Stimulated activated naive CD8-positive, alpha-beta T cell treated with anti-CD3 and anti-CD28 coated beads, Interleukin-15, amount 100 ng/mL, for 72 hours (primary cell): Measurements from ENCODE around the gene XRCC4.

ENCODE experiments used
- ATAC-seq: fragments of 150-1000 bp; cut with Tn5 transposase; 2 replicates; pipeline ENCODE4 v1.10.0; 2021; ENCODE audit warnings: mild to moderate bottlenecking, moderate library complexity
- DNase-seq, 2 donors: peaks; one replicate each; pipeline ENCODE4 v3.0.0; 2021 to 2022
- H3K27ac Mint-ChIP-seq, 2 donors: one replicate each; pipeline ENCODE4 v1.8.0; 2022; ENCODE audit warnings: mild to moderate bottlenecking in 2 of 2, mixed read lengths in 2 of 2, moderate library complexity in 2 of 2
- H3K27me3 Mint-ChIP-seq: one replicate; pipeline ENCODE4 v1.8.0; 2022; ENCODE audit warnings: mixed read lengths
- H3K4me1 Mint-ChIP-seq: one replicate; pipeline ENCODE4 v1.8.0; 2022; ENCODE audit warnings: mild to moderate bottlenecking, mixed read lengths
- H3K4me3 Mint-ChIP-seq, 2 donors: one replicate each; pipeline ENCODE4 v1.8.0; 2022; ENCODE audit warnings: mild to moderate bottlenecking in 2 of 2, mixed read lengths in 2 of 2, moderate library complexity in 1 of 2
- H3K9me3 Mint-ChIP-seq, 2 donors: one replicate each; pipeline ENCODE4 v1.8.0; 2022; ENCODE audit warnings: mixed read lengths in 2 of 2

XRCC4 gene

GRCh38 chr5:83076742-83077661, at the start of gene XRCC4, which contains the start of gene TMEM167A:
Gene XRCC4 (plus strand): TSS chr5:83077547. CDS start chr5:83104920, 27,373 bp downstream.
Gene TMEM167A (minus strand): TSS chr5:83077394. CDS start chr5:83077323, 71 bp downstream.
- peak within 1 kb of the TSS; percentile 99 to 100 for H3K27ac Mint-ChIP-seq
- peak; percentile 99 for ATAC-seq
- no peaks in the 10 kb centered on the region for H3K27me3 Mint-ChIP-seq
- DNase-seq, result peak; percentile 90 to 95
- peak within 1 kb of the TSS; percentile 99 for H3K4me3 Mint-ChIP-seq
- peaks cover 42% of the 10 kb centered on the region for H3K4me1 Mint-ChIP-seq
- peaks cover 0 to 4% of the 10 kb centered on the region in 2 donors for H3K9me3 Mint-ChIP-seq

DNA sequence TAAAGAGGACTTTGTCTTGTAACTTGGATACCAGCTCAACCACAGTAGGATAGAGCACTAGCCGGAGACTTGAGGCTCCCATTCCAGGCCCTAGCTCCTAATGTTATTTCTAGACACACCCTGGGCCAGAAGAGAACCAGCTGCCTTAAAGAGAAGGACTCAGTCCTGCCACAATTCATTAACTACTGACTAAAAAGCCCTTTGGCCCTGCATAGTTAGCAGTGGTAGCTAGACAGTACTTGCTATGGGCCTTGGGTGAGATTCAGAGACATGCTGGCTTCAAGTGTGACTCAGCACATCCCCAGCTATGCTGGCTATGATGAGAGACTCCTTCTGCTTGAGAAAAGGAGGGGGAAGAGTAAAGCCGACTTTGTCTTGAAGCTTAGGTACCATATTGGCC, 47.4 kb upstream of the XRCC4 start:
- DNase-seq (no peak), ATAC-seq (no peak)
- H3K9me3 Mint-ChIP-seq, result no peaks in the 10 kb centered on the region
- no peaks in the 10 kb centered on the region for H3K4me1 Mint-ChIP-seq
- no peak overlapping the region for H3K4me3 Mint-ChIP-seq
- H3K27me3 Mint-ChIP-seq, result no peaks in the 10 kb centered on the region
- no peak overlapping the region for H3K27ac Mint-ChIP-seq

DNA sequence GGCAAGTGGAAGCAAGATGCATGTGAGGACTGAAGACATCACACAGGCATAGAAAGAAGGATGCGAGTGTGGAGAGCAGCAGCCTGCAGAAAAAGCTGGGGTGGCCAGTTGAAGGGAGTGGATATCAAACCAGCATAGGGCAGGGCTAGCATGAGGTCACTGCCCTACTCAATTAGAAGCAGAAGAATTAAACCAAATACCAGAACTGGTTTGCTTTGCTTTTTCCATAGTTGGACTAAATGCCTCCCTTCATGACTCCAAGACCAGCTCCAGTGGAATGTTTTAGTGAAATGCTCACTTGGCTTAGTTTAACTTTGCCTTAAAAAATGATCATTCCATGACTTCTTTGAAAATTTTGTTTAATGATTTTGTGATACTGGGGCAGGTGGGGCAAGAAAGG, 46.0 kb upstream of the XRCC4 start:
- no peak overlapping the region for H3K27ac Mint-ChIP-seq
- H3K27me3 Mint-ChIP-seq, result no peaks in the 10 kb centered on the region
- H3K4me3 Mint-ChIP-seq, result no peak overlapping the region
- ATAC-seq, result no peak
- H3K9me3 Mint-ChIP-seq, result no peaks in the 10 kb centered on the region
- DNase-seq, result no peak
- H3K4me1 Mint-ChIP-seq, result no peaks in the 10 kb centered on the region

GRCh38 chr5:83034036-83034435, 43.3 kb upstream of the XRCC4 start:
- no peak overlapping the region for H3K4me3 Mint-ChIP-seq
- DNase-seq, result no peak
- no peaks in the 10 kb centered on the region for H3K9me3 Mint-ChIP-seq
- H3K4me1 Mint-ChIP-seq, result peaks cover 14% of the 10 kb centered on the region
- no peaks in the 10 kb centered on the region for H3K27me3 Mint-ChIP-seq
- no peak overlapping the region for H3K27ac Mint-ChIP-seq
- ATAC-seq, result no peak

DNA sequence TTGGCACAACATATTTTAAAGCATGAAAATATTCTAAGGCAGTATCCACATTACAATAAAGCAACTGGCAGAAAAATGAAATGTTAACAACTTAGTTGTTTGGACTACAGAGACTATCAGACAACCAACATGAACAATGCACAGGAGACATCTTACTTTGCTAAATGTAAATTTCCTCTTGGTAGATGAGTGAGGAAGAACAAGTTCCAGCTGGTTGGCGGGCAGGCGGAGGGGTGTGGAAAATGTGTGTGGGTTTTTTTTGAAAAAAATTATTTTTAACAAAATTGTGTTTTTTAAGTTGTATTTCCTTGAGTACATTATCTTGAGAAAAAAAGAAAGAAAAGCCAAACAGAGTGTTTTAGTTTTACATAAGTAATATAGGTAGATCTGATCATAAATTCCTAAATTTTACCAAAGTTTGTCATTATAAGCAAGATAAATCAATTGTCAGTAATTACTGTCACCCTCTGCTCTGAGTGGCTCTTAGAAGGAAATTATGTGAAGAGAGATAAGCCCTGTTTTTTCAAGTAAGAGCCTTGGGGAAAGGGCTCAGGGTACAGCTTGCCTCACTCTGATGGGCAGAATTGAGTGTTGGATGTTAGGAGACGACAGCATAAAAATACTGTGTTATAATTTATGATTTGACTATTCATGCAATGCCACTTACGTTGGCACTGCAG, 42.7 kb upstream of the XRCC4 start:
- H3K27ac Mint-ChIP-seq, result no peak overlapping the region
- no peaks in the 10 kb centered on the region for H3K27me3 Mint-ChIP-seq
- no peak for ATAC-seq
- H3K4me3 Mint-ChIP-seq, result no peak overlapping the region
- peaks cover 15% of the 10 kb centered on the region for H3K4me1 Mint-ChIP-seq
- H3K9me3 Mint-ChIP-seq, result no peaks in the 10 kb centered on the region
- DNase-seq, result no peak

GRCh38 chr5:83035373-83036100, 41.8 kb upstream of the XRCC4 start:
- Mint-ChIP-seq H3K27ac (no peak overlapping the region), H3K4me3 (no peak overlapping the region), H3K9me3 (no peaks in the 10 kb centered on the region), H3K27me3 (no peaks in the 10 kb centered on the region), H3K4me1 (peaks cover 15% of the 10 kb centered on the region)
- no peak for ATAC-seq
- DNase-seq, result no peak

GRCh38 chr5:83036991-83037575, 40.3 kb upstream of the XRCC4 start:
- H3K27ac Mint-ChIP-seq, result no peak overlapping the region
- ATAC-seq (no peak), DNase-seq (no peak)
- peak overlapping the region; percentile 7 to 67 for H3K4me3 Mint-ChIP-seq
- H3K4me1 Mint-ChIP-seq, result peaks cover 15% of the 10 kb centered on the region
- H3K27me3 Mint-ChIP-seq, result no peaks in the 10 kb centered on the region
- H3K9me3 Mint-ChIP-seq, result no peaks in the 10 kb centered on the region

DNA sequence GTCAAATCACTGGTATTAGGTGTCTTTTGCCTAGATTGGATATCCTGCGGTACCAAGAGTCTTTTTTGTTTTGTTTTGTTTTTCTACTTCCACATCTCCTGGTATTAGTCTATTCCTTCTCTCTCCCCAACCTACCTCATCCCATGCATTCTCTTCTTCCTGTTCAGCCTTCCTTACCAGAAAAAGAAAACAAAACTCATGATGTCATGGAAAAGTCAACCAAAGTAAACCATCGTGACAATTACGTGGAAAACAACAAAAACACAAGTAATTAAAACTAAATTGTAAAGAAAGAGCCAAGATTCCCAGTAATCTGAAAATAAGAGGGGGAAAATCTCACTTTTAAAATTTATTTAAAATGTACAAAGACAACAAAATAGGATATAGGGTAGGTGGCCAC, 38.4 kb upstream of the XRCC4 start:
- no peaks in the 10 kb centered on the region for H3K9me3 Mint-ChIP-seq
- H3K4me3 Mint-ChIP-seq, result no peak overlapping the region
- ATAC-seq (no peak), DNase-seq (no peak)
- peaks cover 15% of the 10 kb centered on the region for H3K4me1 Mint-ChIP-seq
- H3K27ac Mint-ChIP-seq, result no peak overlapping the region
- no peaks in the 10 kb centered on the region for H3K27me3 Mint-ChIP-seq

- ATAC-seq (no peak), DNase-seq (no peak)
- H3K27ac Mint-ChIP-seq, result no peak overlapping the region
- no peaks in the 10 kb centered on the region for H3K27me3 Mint-ChIP-seq
- H3K4me3 Mint-ChIP-seq, result no peak overlapping the region
- H3K4me1 Mint-ChIP-seq, result peaks cover 10% of the 10 kb centered on the region
- no peaks in the 10 kb centered on the region for H3K9me3 Mint-ChIP-seq
Measured at GRCh38 chr5:83042507-83042906, 34.8 kb upstream of the XRCC4 start.

DNA sequence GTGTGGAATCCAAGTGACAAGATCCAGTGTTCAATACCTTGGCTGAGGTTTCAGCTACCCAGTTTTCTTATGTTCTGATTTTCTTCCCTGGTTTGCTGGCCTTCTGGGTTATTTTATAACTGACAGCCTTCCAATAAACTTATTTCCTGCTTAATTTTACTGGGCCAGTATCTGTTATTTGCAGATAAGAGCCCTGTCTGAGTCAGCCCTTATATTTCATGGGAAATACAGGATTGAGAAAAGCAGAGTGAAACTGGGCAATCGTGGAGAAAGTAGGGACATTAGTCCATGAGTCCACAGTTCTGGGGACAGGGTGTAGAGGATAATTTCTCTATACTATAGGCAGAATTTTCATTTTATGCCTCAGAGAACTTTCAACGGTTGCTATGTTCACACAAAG, 32.4 kb upstream of the XRCC4 start:
- no peaks in the 10 kb centered on the region for H3K27me3 Mint-ChIP-seq
- H3K27ac Mint-ChIP-seq, result no peak overlapping the region
- no peaks in the 10 kb centered on the region for H3K4me1 Mint-ChIP-seq
- ATAC-seq (no peak), DNase-seq (no peak)
- H3K9me3 Mint-ChIP-seq, result no peaks in the 10 kb centered on the region
- no peak overlapping the region for H3K4me3 Mint-ChIP-seq

- H3K27me3 Mint-ChIP-seq, result no peaks in the 10 kb centered on the region
- ATAC-seq (no peak), DNase-seq (no peak)
- H3K27ac Mint-ChIP-seq, result no peak overlapping the region
- H3K4me3 Mint-ChIP-seq, result no peak overlapping the region
- no peaks in the 10 kb centered on the region for H3K9me3 Mint-ChIP-seq
- no peaks in the 10 kb centered on the region for H3K4me1 Mint-ChIP-seq
Measured at GRCh38 chr5:83048277-83048676, 29.1 kb upstream of the XRCC4 start.

- no peak for ATAC-seq
- no peaks in the 10 kb centered on the region for H3K9me3 Mint-ChIP-seq
- DNase-seq, result no peak
- no peak overlapping the region for H3K4me3 Mint-ChIP-seq
- no peaks in the 10 kb centered on the region for H3K4me1 Mint-ChIP-seq
- H3K27me3 Mint-ChIP-seq, result no peaks in the 10 kb centered on the region
- H3K27ac Mint-ChIP-seq, result no peak overlapping the region
Measured at GRCh38 chr5:83048811-83049210, 28.5 kb upstream of the XRCC4 start.

DNA sequence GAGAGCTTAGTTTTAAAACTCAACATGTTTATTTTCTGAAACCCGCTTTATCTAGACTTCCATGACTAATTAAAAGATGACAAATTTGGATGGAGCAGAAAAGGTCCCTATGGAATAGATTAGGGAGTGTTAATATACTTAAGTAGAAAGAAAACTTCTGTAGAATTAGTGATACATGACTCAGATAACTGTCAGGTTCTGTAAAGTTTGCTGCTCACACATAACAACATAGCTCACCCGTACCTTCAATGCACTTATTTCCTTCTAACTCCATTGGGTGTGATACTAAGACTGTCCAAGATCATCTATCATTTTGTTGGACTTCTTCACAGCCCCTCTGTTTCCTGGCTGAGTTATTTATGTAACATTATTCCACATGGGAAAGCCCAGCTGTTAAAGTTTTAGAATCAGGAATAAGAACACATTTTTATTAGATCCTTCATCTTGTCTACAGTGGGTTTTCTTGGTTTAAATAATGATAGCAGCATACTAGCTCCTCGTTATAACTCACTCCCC, 27.9 kb upstream of the XRCC4 start:
- H3K27me3 Mint-ChIP-seq, result no peaks in the 10 kb centered on the region
- H3K9me3 Mint-ChIP-seq, result no peaks in the 10 kb centered on the region
- no peak overlapping the region for H3K4me3 Mint-ChIP-seq
- DNase-seq (no peak), ATAC-seq (no peak)
- no peak overlapping the region for H3K27ac Mint-ChIP-seq
- H3K4me1 Mint-ChIP-seq, result no peaks in the 10 kb centered on the region

- H3K4me1 Mint-ChIP-seq, result peaks cover 9% of the 10 kb centered on the region
- no peak overlapping the region for H3K27ac Mint-ChIP-seq
- H3K9me3 Mint-ChIP-seq, result no peaks in the 10 kb centered on the region
- DNase-seq (no peak), ATAC-seq (no peak)
- no peaks in the 10 kb centered on the region for H3K27me3 Mint-ChIP-seq
- H3K4me3 Mint-ChIP-seq, result no peak overlapping the region
Measured at GRCh38 chr5:83050723-83051340, 26.5 kb upstream of the XRCC4 start.

- H3K4me3 Mint-ChIP-seq, result no peak overlapping the region
Measured at GRCh38 chr5:83055166-83055565, 22.2 kb upstream of the XRCC4 start.

More at GRCh38 chr5:83055166-83055565, 22.2 kb upstream of the XRCC4 start:
- ATAC-seq (no peak), DNase-seq (no peak)
- peak overlapping the region in 1 of 2 donors; percentile 22 for H3K27ac Mint-ChIP-seq
- no peaks in the 10 kb centered on the region for H3K9me3 Mint-ChIP-seq
- no peaks in the 10 kb centered on the region for H3K27me3 Mint-ChIP-seq
- H3K4me1 Mint-ChIP-seq, result peaks cover 9% of the 10 kb centered on the region
